GM12878 (cell line): Measurements from ENCODE around the gene PDIK1L. TPM values are rescaled to one million over a fixed set of nuclear protein-coding genes. Genes with fewer than 3 reads are reported as not detected.

Experiments used
- ATAC-seq: fragments of 200-7000 bp; cut with Tn5 transposase; 3 replicates; pipeline ENCODE4 v1.9.1; 2020; ENCODE audit warnings: mild to moderate bottlenecking, moderate library complexity
- BruUV-seq: library from RNA; stranded (reverse); fragments of 400-500 nt; replicated peaks from 2 replicates; lab custom pipeline; 2021; lab: Mats Ljungman, UMichigan
- CTCF ChIA-PET: fragments of 300-600 bp; sonication (Branson Sonifier 250); formaldehyde crosslinking; extraction: SDS; loops from one replicate; lab custom pipeline; 2021; ENCODE audit warnings: inconsistent platforms; lab: Yijun Ruan, JAX
- POLR2A ChIA-PET: fragments of 350-600 bp; formaldehyde crosslinking; extraction: SDS; loops from one replicate; lab custom pipeline; 2021; ENCODE audit warnings: inconsistent platforms; lab: Charles Lee
- RAD21 ChIA-PET: fragments of 300-600 bp; sonication (Branson Sonifier 250); formaldehyde crosslinking; loops from one replicate; lab custom pipeline; 2023; ENCODE audit warnings: antibody characterized with exemption; ENCODE audit not compliant: unreplicated experiment; lab: Charles Lee
- SMC1A ChIA-PET: fragments of 300-600 bp; sonication (Branson Sonifier 250); formaldehyde crosslinking; loops from one replicate; lab custom pipeline; 2023; ENCODE audit not compliant: unreplicated experiment, uncharacterized antibody; lab: Charles Lee
- DNase-seq: peaks from one replicate; pipeline ENCODE4 v3.0.0-alpha.2; 2011; ENCODE audit warnings: low read depth, low spot score
- FAIRE-seq: peaks from 3 replicates; lab custom pipeline; 2011; peaks lifted over from hg19 to GRCh38; lab: Jason Lieb, UNC
- H2AFZ ChIP-seq: 2 replicates; pipeline ENCODE4 v1.6.0; 2011; ENCODE audit warnings: low read depth, low read length, control low read depth; ENCODE audit not compliant: control insufficient read depth
- H3K27ac ChIP-seq: 2 replicates; pipeline ENCODE4 v1.5.1; 2011; ENCODE audit warnings: control low read depth; ENCODE audit not compliant: control insufficient read depth, insufficient read depth
- H3K27me3 ChIP-seq, 2 experiments: replicated peaks in 1 of 2; 2 replicates each; pipeline versions ENCODE4 v1.6.0 to v1.6.1; 2011; ENCODE audit warnings: low read length in 1 of 2; ENCODE audit not compliant: control insufficient read depth in 2 of 2, insufficient read depth in 2 of 2
- H3K36me3 ChIP-seq, 2 experiments: 2 replicates each; pipeline ENCODE4 v1.5.1; 2011; ENCODE audit warnings: low read length in 1 of 2; ENCODE audit not compliant: control insufficient read depth in 2 of 2, insufficient read depth in 2 of 2
- H3K4me1 ChIP-seq: 2 replicates; pipeline ENCODE4 v1.6.1; 2011; ENCODE audit warnings: mild to moderate bottlenecking, low read length, moderate library complexity, mixed read lengths; ENCODE audit not compliant: control insufficient read depth, insufficient read depth
- H3K4me2 ChIP-seq: 2 replicates; pipeline ENCODE4 v1.6.0; 2011; ENCODE audit warnings: control low read depth; ENCODE audit not compliant: control insufficient read depth, insufficient read depth
- H3K4me3 ChIP-seq: fragments of 200-600 bp; sonication (generic); 2 replicates; pipeline ENCODE4 v1.5.1; 2016
- H3K79me2 ChIP-seq: 2 replicates; pipeline ENCODE4 v1.6.0; 2011; ENCODE audit warnings: low read length; ENCODE audit not compliant: control insufficient read depth, insufficient read depth
- H3K9ac ChIP-seq: 2 replicates; pipeline ENCODE4 v1.8.0; 2011; ENCODE audit warnings: low read length, control low read depth, mixed read lengths; ENCODE audit not compliant: control insufficient read depth, insufficient read depth
- H3K9me3 ChIP-seq: replicated peaks from 3 replicates; pipeline ENCODE4 v1.5.1; 2011; ENCODE audit warnings: mild to moderate bottlenecking, low read length; ENCODE audit not compliant: control insufficient read depth, insufficient read depth
- H4K20me1 ChIP-seq: 2 replicates; pipeline ENCODE4 v1.6.0; 2011; ENCODE audit not compliant: control insufficient read depth, insufficient read depth
- HCFC1 ChIP-seq: fragments of 150-350 bp; IDR thresholded peaks from 2 replicates; pipeline ENCODE4 v1.6.1; 2014; ENCODE audit warnings: low read length
- POLR2A ChIP-seq: IDR thresholded peaks from 2 replicates; pipeline ENCODE4 v1.6.1; 2011; ENCODE audit warnings: low read depth, mild to moderate bottlenecking, low read length
- SIN3A ChIP-seq: IDR thresholded peaks from 2 replicates; pipeline ENCODE4 v1.6.1; 2012; ENCODE audit warnings: low read depth, low read length, improper control_type of control experiment
- WGBS: methylation state at CpG from one replicate; pipeline ENCODE4 v1.1.6; 2016; ENCODE audit warnings: low lambda C conversion rate; ENCODE audit not compliant: insufficient replicate concordance, insufficient coverage; ENCODE audit errors: missing lambda C conversion rate; 5-methylcytosine and 5-hydroxymethylcytosine counted together
- in situ Hi-C: fragments of 300-500 bp; cut with MboI; formaldehyde crosslinking; loops from 9 replicates; pipeline ENCODE4 v1.14.3; 2018; ENCODE audit warnings: mixed read lengths
- intact Hi-C: fragments of 100-400 bp; cut with micrococcal nuclease; formaldehyde crosslinking; loops from one replicate; pipeline ENCODE4 v1.14.2; 2022; ENCODE audit not compliant: unreplicated experiment
- polyA plus RNA-seq, 11 experiments: library from polyadenylated mRNA; depleted of rRNA in 4 of 11; unstranded in 6 of 11; stranded (reverse) in 5 of 11; fragments of >200 nt; fragmentation: Nextera tagmentation in 4 of 11; fragmentation: Illumina TruSeq in 1 of 11; extraction: Ambion mirVana in 4 of 11; extraction: Trizol in 1 of 11; gene quantifications; 1 replicate in 1 of 11; 2 replicates in 10 of 11; pipeline versions ENCODE4 v1.2.1 to v1.2.3, GENCODE V29; 2011 to 2016; ENCODE audit warnings: inconsistent platforms in 2 of 11, missing spikeins in 2 of 11, low read depth in 1 of 11
- total RNA-seq, 4 experiments: library from RNA; depleted of rRNA in 3 of 4; stranded (reverse); fragments of >200 nt in 3 of 4; fragmentation: Illumina TruSeq in 1 of 4; extraction: Trizol in 1 of 4; gene quantifications; 2 replicates each; pipeline versions ENCODE4 v1.2.1 to v1.2.3, GENCODE V29; 2013 to 2021

The PDIK1L gene
- total and polyA plus RNA-seq, 10 of the 15 experiments (the other 5 are each of a cell fraction or from before 2014, with no cell fraction given): 4.0 to 15.9 (median 10.5) TPM

- 90% methylated on average over 34 of the region's 34 CpGs for WGBS
- RAD21 ChIA-PET: interaction anchor here (2.8 kb wide), 1 partner anchor 63 kb away, joined by 44 read pairs; the partner anchor contains the start of gene CEP85
- H2AFZ ChIP-seq: no peak within 1 kb of the TSS
- POLR2A ChIA-PET: interaction anchor here (0.6 kb wide), 1 partner anchor 309 kb away, joined by 4 read pairs; no protein-coding TSS in a partner anchor
- peak within 1 kb of the TSS; percentile 97 for H3K4me3 ChIP-seq
- in situ Hi-C loops (loop anchor here (5.0 kb wide), 1 partner anchor 151 kb away; no protein-coding TSS in a partner anchor), intact Hi-C loops (no loop called here)
- no TSS peak for BruUV-seq
- FAIRE-seq: no peak
- peak within 1 kb of the TSS; percentile 90 for H3K9ac ChIP-seq
- no peaks in the 10 kb centered on the region for H4K20me1 ChIP-seq
- CTCF ChIA-PET: interaction anchor here (1.4 to 5.8 kb wide), 4 partner anchors 18 to 246 kb away, joined by 3 to 110 read pairs (median 8); partner anchors contain the start of genes CATSPER4 and CEP85
- peaks cover 7% of the 10 kb centered on the region for H3K4me1 ChIP-seq
- peak within 1 kb of the TSS; percentile 93 for H3K4me2 ChIP-seq
- peaks cover 12% of the 10 kb centered on the region for H3K79me2 ChIP-seq
- DNase-seq: no peak
- SMC1A ChIA-PET: interaction anchor here (0.6 to 1.1 kb wide), 3 partner anchors 63 to 546 kb away, joined by 3 read pairs; partner anchors contain the start of gene CEP85
- no peak for ATAC-seq
- no peaks in the 10 kb centered on the region; a peak in 1 of 4 replicates for H3K36me3 ChIP-seq
- peak within 1 kb of the TSS; percentile 79 for H3K27ac ChIP-seq
- TF ChIP-seq HCFC1 (no peak), SIN3A (no peak), POLR2A (peak; percentile 38; the same call in 1 of the 2 replicates)
- no peaks in the 10 kb centered on the region for H3K9me3 ChIP-seq
- H3K27me3 ChIP-seq: no peaks in the 10 kb centered on the region
These were observed 59.8 kb downstream of the PDIK1L start, which contains the start of gene ZNF593OS for GRCh38 chr1:26171084-26172072. Gene ZNF593OS, minus strand, starts transcription at chr1:26171832. Its CDS starts 171 bp downstream, at chr1:26171661.

Other genes starting within 250 kb of the PDIK1L start
Only the 7 nearest of the 17 such genes appear.
- not detected in 2 replicates for gene SLC30A2, start 65.7 kb upstream of the PDIK1L start, total RNA-seq (2014; rRNA removed)
- not detected in 2 replicates for gene SLC30A2, start 65.7 kb upstream of the PDIK1L start, total RNA-seq (2014; rRNA removed; fragmentation: Illumina TruSeq; extraction: Trizol)
- 0.13 TPM in 1 of 2 replicates, not detected in the other for gene SLC30A2, start 65.7 kb upstream of the PDIK1L start, total RNA-seq (2021)
- not detected in 2 replicates for gene SLC30A2, start 65.7 kb upstream of the PDIK1L start, polyA plus RNA-seq (2011; rRNA removed)
- gene SLC30A2, start 65.7 kb upstream of the PDIK1L start, polyA plus RNA-seq (2014; fragmentation: Illumina TruSeq; extraction: Trizol): not detected in 2 replicates
- gene SLC30A2, start 65.7 kb upstream of the PDIK1L start, polyA plus RNA-seq (2014; fragmentation: Nextera tagmentation; extraction: Ambion mirVana): not detected
- not detected in 2 replicates for gene SLC30A2, start 65.7 kb upstream of the PDIK1L start, polyA plus RNA-seq (2014; rRNA removed)
- not detected for gene SLC30A2, start 65.7 kb upstream of the PDIK1L start, polyA plus RNA-seq (2016; fragmentation: Nextera tagmentation; extraction: Ambion mirVana)
- gene TRIM63, start 44.2 kb upstream of the PDIK1L start, total RNA-seq (2014; rRNA removed): not detected in 2 replicates
- not detected in 2 replicates for gene TRIM63, start 44.2 kb upstream of the PDIK1L start, total RNA-seq (2014; rRNA removed; fragmentation: Illumina TruSeq; extraction: Trizol)
- gene TRIM63, start 44.2 kb upstream of the PDIK1L start, total RNA-seq (2021): not detected in 2 replicates
- gene TRIM63, start 44.2 kb upstream of the PDIK1L start, polyA plus RNA-seq (2011; rRNA removed): not detected in 2 replicates
- gene TRIM63, start 44.2 kb upstream of the PDIK1L start, polyA plus RNA-seq (2014; fragmentation: Illumina TruSeq; extraction: Trizol): not detected in 2 replicates
- gene TRIM63, start 44.2 kb upstream of the PDIK1L start, polyA plus RNA-seq (2014; fragmentation: Nextera tagmentation; extraction: Ambion mirVana): not detected
- gene TRIM63, start 44.2 kb upstream of the PDIK1L start, polyA plus RNA-seq (2014; rRNA removed): not detected in 2 replicates
- not detected for gene TRIM63, start 44.2 kb upstream of the PDIK1L start, polyA plus RNA-seq (2016; fragmentation: Nextera tagmentation; extraction: Ambion mirVana)
- 0.06 TPM in 1 of 2 replicates, not detected in the other for gene FAM110D, start 47.3 kb downstream of the PDIK1L start, total RNA-seq (2014; rRNA removed)
- gene FAM110D, start 47.3 kb downstream of the PDIK1L start, total RNA-seq (2014; rRNA removed; fragmentation: Illumina TruSeq; extraction: Trizol): not detected in 2 replicates
- not detected in 2 replicates for gene FAM110D, start 47.3 kb downstream of the PDIK1L start, total RNA-seq (2021)
- gene FAM110D, start 47.3 kb downstream of the PDIK1L start, polyA plus RNA-seq (2011; rRNA removed): not detected in 2 replicates
- gene FAM110D, start 47.3 kb downstream of the PDIK1L start, polyA plus RNA-seq (2014; fragmentation: Illumina TruSeq; extraction: Trizol): not detected in 2 replicates
- not detected for gene FAM110D, start 47.3 kb downstream of the PDIK1L start, polyA plus RNA-seq (2014; fragmentation: Nextera tagmentation; extraction: Ambion mirVana)
- gene FAM110D, start 47.3 kb downstream of the PDIK1L start, polyA plus RNA-seq (2014; rRNA removed): not detected in 2 replicates
- not detected for gene FAM110D, start 47.3 kb downstream of the PDIK1L start, polyA plus RNA-seq (2016; fragmentation: Nextera tagmentation; extraction: Ambion mirVana)
- not detected in 2 replicates for gene C1orf232, start 57.1 kb downstream of the PDIK1L start, total RNA-seq (2014; rRNA removed)
- not detected in 2 replicates for gene C1orf232, start 57.1 kb downstream of the PDIK1L start, total RNA-seq (2014; rRNA removed; fragmentation: Illumina TruSeq; extraction: Trizol)
- gene C1orf232, start 57.1 kb downstream of the PDIK1L start, total RNA-seq (2021): not detected in 2 replicates
- not detected in 2 replicates for gene C1orf232, start 57.1 kb downstream of the PDIK1L start, polyA plus RNA-seq (2011; rRNA removed)
- gene C1orf232, start 57.1 kb downstream of the PDIK1L start, polyA plus RNA-seq (2014; fragmentation: Illumina TruSeq; extraction: Trizol): not detected in 2 replicates
- not detected for gene C1orf232, start 57.1 kb downstream of the PDIK1L start, polyA plus RNA-seq (2014; fragmentation: Nextera tagmentation; extraction: Ambion mirVana)
- gene C1orf232, start 57.1 kb downstream of the PDIK1L start, polyA plus RNA-seq (2014; rRNA removed): not detected in 2 replicates
- not detected for gene C1orf232, start 57.1 kb downstream of the PDIK1L start, polyA plus RNA-seq (2016; fragmentation: Nextera tagmentation; extraction: Ambion mirVana)
- gene ZNF593, start 58.1 kb downstream of the PDIK1L start, total RNA-seq (2014; rRNA removed): 87.5 and 105 TPM in 2 replicates
- gene ZNF593, start 58.1 kb downstream of the PDIK1L start, total RNA-seq (2014; rRNA removed; fragmentation: Illumina TruSeq; extraction: Trizol): 20.8 and 22.8 TPM in 2 replicates
- gene ZNF593, start 58.1 kb downstream of the PDIK1L start, total RNA-seq (2021): 59.2 and 60.2 TPM in 2 replicates
- gene ZNF593, start 58.1 kb downstream of the PDIK1L start, polyA plus RNA-seq (2011; rRNA removed): 20.8 and 41.9 TPM in 2 replicates
- gene ZNF593, start 58.1 kb downstream of the PDIK1L start, polyA plus RNA-seq (2014; fragmentation: Illumina TruSeq; extraction: Trizol): 2.8 and 15.1 TPM in 2 replicates
- gene ZNF593, start 58.1 kb downstream of the PDIK1L start, polyA plus RNA-seq (2014; fragmentation: Nextera tagmentation; extraction: Ambion mirVana): 10 to 100 TPM in 1 of 2 experiments, 1 to 10 TPM in 1; 7.7 to 20.1 TPM
- 133 and 156 TPM in 2 replicates for gene ZNF593, start 58.1 kb downstream of the PDIK1L start, polyA plus RNA-seq (2014; rRNA removed)
- 100 to 1,000 TPM; 103 to 110 TPM for gene ZNF593, start 58.1 kb downstream of the PDIK1L start, polyA plus RNA-seq (2016; fragmentation: Nextera tagmentation; extraction: Ambion mirVana)
- gene ZNF593OS, start 60.0 kb downstream of the PDIK1L start, total RNA-seq (2014; rRNA removed): 0.23 TPM in 1 of 2 replicates, not detected in the other
- gene ZNF593OS, start 60.0 kb downstream of the PDIK1L start, total RNA-seq (2014; rRNA removed; fragmentation: Illumina TruSeq; extraction: Trizol): not detected in 2 replicates
- not detected in 2 replicates for gene ZNF593OS, start 60.0 kb downstream of the PDIK1L start, total RNA-seq (2021)
- gene ZNF593OS, start 60.0 kb downstream of the PDIK1L start, polyA plus RNA-seq (2011; rRNA removed): not detected in 2 replicates
- not detected in 2 replicates for gene ZNF593OS, start 60.0 kb downstream of the PDIK1L start, polyA plus RNA-seq (2014; fragmentation: Illumina TruSeq; extraction: Trizol)
- gene ZNF593OS, start 60.0 kb downstream of the PDIK1L start, polyA plus RNA-seq (2014; fragmentation: Nextera tagmentation; extraction: Ambion mirVana): under 1 TPM in 1 of 2 experiments, not detected in 1; 0.16 TPM
- gene ZNF593OS, start 60.0 kb downstream of the PDIK1L start, polyA plus RNA-seq (2014; rRNA removed): not detected in 2 replicates
- 1 to 10 TPM in 1 of 2 experiments, under 1 TPM in 1; 0.96 to 1.7 TPM for gene ZNF593OS, start 60.0 kb downstream of the PDIK1L start, polyA plus RNA-seq (2016; fragmentation: Nextera tagmentation; extraction: Ambion mirVana)
- gene CNKSR1, start 65.7 kb downstream of the PDIK1L start, total RNA-seq (2014; rRNA removed): 0.87 and 1.2 TPM in 2 replicates
- gene CNKSR1, start 65.7 kb downstream of the PDIK1L start, total RNA-seq (2014; rRNA removed; fragmentation: Illumina TruSeq; extraction: Trizol): 0.37 and 0.40 TPM in 2 replicates
- 1.1 TPM in 2 replicates for gene CNKSR1, start 65.7 kb downstream of the PDIK1L start, total RNA-seq (2021)
- gene CNKSR1, start 65.7 kb downstream of the PDIK1L start, polyA plus RNA-seq (2011; rRNA removed): 0.90 and 1.1 TPM in 2 replicates
- gene CNKSR1, start 65.7 kb downstream of the PDIK1L start, polyA plus RNA-seq (2014; fragmentation: Illumina TruSeq; extraction: Trizol): 0.11 and 0.82 TPM in 2 replicates
- gene CNKSR1, start 65.7 kb downstream of the PDIK1L start, polyA plus RNA-seq (2014; fragmentation: Nextera tagmentation; extraction: Ambion mirVana): under 1 TPM; 0.06 to 0.15 TPM
- 1.2 and 1.5 TPM in 2 replicates for gene CNKSR1, start 65.7 kb downstream of the PDIK1L start, polyA plus RNA-seq (2014; rRNA removed)
- gene CNKSR1, start 65.7 kb downstream of the PDIK1L start, polyA plus RNA-seq (2016; fragmentation: Nextera tagmentation; extraction: Ambion mirVana): under 1 TPM; 0.33 to 0.95 TPM